ENCODE measurements around the gene ADAD2.

The ADAD2 gene

DNA sequence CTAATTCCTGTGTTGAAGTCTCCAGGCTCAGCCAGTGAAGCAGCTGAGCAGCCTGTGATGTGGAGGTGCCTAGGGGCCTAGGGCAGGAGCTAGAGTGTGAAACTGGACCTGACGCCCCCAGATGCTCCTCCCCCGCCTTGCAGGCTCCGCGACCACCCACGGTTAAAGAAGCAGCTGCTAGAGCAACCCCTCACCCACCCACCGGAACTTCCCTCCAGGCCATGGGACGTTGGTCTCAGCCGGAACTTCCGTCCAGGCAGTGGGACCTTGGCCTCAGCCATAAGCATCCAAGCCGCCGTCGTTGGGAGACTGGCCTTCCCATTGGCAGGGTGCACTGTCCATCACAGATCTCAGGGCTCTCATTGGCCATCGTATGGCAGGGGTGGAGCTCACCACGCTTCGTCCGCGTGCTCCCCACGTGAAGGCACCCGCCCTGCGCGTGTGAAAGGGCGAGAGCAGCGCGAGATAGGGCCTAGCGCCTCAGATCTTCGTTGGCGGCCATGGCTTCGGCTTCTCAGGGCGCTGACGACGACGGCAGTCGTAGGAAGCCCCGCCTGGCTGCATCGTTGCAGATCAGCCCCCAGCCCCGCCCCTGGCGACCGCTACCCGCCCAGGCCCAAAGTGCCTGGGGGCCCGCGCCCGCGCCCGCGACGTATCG, at the start of gene ADAD2:
TSS of gene ADAD2 (plus strand) at position 427 of the 658 bp plus-strand sequence. CDS start at position 501, 74 bp downstream.
- no peak for DNase-seq

DNA sequence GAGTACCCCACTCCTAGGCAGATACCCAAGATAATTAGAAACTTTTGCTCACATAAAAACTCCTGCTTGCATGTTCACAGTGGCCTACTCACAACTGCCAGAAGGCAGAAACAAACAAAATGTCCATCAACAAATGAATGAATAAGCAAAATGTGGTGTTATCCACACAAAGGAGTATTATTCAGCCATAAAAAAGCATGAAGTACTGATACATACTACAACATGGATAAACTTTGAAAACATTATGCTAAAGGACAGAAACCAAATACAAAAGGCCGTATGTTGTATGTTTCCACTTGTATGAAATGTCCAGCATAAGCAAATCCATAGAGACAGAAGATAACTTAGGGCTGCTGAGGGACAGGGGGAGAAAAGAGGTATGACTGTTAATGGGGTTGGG, 47.9 kb upstream of the ADAD2 start:
- DNase-seq = no peak

DNA sequence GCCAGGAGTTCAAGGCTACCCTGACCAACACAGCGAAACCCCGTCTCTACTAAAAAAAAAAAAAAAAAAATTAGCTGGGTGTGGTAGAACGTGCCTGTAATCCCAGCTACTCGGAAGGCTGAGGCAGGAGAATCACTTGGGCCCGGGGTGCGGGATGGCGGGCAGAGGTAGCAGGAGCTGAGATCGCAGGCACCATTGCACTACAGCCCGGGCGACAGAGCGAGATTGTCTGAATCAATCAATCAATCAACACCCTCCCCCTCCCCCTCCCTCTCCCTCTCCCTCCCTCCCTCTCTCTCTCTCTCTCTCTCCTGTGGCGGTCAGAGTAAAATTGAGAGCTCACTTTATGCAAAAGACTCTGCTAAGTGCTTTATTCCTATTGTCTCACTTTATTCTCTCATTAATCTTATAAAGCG, 47.2 kb upstream of the ADAD2 start:
- DNase-seq = no peak

DNA sequence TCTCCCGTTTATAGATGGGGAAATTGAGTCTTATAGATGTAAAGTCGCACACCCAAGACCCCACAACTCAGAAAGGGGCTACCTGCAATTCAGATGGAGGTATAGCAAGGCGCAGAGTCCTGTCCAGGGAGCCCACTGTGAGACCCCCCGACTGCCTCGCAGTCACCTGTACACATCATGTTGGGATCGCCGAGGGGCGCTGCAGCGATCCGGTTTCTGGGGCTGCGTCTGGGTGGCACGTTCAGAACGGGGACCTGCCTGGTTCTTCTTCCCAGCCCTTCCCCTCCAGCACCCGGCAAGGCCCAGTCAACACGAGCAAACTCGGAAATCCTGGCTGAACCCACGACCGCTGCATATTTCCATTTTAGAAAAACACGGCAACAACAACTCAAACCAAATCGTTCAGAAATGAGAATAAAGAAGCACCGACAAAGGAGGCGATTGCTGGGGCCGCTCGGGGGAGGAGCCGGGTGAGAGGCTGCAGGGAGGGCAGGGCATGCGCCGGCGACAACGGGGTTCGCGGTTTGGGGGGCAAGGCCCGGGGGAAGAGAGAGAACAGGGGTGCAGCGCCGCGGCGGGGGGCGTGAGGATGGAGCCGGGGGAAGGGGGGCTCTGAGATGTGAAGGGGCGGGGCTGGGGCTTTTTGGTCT, 46.6 kb upstream of the ADAD2 start:
- peak; percentile 48 for DNase-seq

DNA sequence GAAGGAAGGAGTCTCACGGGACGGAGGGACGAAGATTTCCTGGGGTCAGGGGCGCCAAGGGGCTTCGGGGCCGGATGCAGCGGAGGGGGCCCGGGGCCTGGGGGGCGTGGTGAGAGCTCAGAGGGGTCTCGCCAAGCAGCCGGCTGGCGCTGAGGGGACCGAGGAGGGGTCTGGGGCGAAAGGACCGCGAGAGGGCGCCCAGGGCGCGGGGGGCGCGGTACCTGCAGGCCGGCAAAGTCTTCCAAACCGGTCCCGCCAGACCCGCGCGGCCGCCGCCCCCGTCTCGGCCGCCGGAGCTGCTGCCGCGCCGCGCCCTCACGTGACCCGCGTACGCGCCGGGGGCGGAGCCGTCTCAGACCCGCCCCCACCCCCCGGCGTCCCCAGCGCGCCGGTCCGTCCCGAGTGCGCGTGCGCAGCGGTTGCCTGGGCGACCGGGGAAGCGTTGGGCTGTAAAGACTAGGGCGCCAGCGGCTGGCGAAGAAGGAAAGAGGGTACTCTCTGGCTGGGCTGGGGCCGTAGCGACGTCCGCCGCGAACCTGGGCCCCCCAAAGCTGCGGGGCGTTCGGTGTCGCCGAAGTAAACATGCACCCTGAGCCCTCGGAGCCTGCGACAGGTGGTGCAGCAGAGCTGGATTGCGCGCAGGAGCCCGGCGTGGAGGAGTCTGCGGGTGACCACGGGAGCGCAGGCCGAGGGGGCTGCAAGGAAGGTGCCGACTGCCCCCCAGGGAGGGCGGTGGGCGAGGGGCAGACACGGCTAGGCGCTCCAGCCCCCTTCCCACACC, 45.9 kb upstream of the ADAD2 start, which contains the start of the genes DNAAF1 and HSDL1:
TSS of gene DNAAF1 (plus strand) at position 450 of the 781 bp plus-strand sequence. CDS start at position 583, 133 bp downstream.
TSS of gene HSDL1 (minus strand) at position 319 of the 781 bp plus-strand sequence. CDS start 13,856 bp downstream, outside the sequence.
- DNase-seq = peak; percentile 95

DNA sequence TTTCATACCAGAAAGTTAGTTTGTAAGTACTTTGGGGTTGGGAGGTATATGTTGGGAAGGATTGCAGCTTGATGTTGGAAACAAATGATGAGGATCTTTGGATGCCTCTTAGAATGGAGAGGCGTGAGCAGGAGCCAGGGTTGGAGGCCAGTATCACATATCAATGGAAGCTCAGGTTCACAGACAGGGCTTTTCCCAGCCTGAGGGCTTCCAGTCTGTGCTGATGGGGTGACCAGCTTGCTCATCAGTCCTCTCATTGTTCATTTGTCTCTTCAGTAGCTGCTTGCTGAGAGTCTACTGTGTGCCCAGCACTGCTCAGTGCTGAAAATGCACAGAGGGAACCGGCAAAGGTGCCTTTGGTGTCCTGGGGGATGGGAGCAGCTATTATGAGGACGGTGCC, 40.0 kb upstream of the ADAD2 start:
- DNase-seq = no peak

DNA sequence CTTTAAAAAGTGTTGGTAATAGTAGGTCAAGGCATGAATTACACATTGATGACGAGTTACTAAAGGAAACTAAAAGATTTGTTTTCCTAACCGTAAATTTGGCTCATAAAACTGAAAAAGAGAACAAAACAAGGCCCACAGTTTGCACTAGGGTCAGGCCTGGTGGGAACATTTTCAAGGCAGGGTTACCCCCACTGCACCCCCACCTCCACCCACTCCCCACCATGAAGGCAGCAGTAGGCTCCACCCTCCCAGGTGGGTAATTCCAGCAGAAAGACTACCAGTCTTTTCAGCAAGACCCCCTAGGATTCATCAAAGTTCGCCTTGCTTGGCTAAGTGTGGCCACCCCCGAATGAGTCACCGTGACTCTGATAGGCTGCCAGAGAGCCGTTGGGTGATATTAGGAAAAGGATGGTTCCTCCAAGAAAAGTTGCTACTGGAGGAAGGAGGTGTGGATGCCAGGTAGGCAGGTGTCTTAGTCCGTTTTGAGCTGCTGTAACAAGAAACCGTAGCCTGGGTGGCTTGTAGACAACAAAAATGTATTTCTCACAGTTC, 37.2 kb upstream of the ADAD2 start:
- DNase-seq = no peak

DNA sequence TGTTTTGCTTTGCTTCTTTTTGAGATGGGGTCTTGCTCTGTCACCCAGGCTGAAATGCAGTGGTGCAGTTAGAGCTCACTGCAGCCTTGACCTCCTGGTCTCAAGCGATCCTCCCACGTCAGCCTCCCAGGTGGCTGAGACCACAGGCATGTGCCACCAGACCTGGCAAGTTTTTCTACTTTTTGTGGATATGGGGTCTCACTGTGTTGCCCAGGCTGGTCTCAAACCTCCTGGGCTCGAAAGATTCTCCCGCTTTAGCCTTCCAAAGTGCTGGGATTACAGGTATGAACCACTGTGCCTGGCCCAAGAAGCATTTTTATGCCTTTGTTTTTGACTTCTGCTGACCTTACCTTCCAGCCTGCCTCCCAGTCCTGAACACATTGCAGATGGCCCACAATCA, 35.7 kb upstream of the ADAD2 start:
- no peak for DNase-seq

DNA sequence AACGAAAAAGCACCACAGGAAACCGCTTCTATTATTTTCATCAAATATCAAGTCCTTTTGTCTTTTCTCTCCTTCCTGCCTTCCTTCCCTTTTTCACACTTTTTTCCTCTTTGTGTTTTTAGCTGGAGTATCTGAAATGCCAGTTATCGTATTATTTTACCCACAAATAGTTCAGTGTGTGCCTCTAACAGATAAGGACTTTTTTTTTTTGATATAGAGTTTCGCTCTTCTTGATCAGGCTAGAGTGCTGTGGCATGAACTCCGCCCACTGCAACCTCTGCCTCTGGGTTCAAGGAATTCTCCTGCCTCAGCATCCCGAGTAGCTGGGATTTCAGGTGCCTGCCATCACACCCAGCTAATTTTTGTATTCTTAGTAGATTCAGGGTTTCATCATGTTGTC, 35.2 kb upstream of the ADAD2 start:
- DNase-seq = no peak

DNA sequence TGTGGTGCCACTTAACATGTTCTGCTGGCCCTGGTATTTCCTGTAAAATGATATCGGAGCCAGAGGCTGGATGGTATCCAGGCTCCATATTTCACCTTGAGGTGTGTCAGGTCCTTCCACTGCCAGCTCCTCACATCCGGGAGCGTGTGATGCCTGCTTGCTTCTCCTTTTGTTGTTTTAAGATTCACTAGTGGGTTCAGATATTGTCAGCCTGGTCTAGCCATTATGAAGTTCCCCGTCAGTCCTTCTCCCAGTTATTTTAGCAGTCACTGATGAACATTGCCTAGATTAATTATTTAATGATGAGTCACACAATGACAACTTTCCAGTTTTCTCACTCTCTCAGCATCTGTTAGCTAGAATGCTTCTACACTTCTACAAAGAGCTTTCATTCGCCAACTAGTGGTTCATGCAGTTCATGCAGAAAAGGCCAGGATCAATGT, 34.6 kb upstream of the ADAD2 start:
- no peak for DNase-seq

DNA sequence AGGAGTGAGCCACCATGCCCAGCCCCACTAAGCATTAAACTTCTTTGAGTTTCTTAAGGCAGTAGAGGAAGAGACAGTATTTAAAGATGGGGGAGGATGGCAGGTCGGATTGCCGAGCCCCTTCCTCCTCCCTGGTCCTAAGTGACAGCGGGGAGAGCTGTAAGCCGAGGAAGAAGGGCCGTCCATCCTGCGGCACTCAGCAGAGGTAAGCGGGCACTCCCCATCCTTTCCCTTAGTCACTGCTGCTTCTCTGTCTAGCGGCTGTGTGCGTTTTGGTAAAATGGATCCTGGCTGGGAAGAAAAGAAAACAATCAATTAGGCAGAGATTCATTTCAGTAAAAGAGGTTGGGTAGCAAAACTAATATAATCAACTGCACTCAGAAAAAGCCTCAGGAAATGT, 31.9 kb upstream of the ADAD2 start:
- DNase-seq = no peak

DNA sequence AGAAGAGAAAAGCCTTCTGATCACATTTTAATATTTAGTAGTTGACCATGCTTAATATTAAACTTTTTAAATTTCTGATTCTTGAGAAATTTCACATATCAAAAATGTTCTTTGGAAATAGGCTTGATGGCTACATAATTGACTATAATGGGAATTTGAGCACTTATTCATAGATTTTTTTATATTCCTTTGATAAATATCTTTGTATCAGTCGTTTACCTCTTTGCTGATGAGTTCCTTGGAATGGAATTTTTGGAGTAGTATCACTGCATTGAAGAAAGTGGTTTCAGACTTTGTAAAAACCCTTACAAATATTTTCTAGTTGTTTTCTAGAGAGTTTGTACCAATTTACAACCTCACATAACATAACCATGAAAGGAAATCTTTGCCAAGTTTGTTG, 31.2 kb upstream of the ADAD2 start:
- no peak for DNase-seq

DNA sequence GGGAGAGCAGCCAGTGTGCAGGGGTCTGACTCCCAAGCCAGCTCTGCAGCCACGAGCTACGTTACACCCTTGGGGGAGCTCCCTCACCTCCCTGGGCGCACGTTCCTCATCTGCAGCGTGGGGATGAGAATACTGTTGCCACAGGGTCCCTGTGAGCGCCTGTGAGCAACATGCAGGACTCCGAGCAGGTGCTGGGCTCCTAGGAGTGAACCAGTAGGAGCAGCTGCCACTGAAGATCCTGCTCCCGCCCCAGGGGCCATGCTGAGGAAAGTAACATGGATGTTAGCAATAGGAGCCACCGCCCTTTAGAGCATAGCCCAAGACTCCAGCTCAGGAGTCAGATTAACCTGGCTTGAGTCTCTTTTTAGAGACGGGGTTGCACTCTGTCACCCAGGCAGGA, 29.9 kb upstream of the ADAD2 start:
- DNase-seq = no peak

DNA sequence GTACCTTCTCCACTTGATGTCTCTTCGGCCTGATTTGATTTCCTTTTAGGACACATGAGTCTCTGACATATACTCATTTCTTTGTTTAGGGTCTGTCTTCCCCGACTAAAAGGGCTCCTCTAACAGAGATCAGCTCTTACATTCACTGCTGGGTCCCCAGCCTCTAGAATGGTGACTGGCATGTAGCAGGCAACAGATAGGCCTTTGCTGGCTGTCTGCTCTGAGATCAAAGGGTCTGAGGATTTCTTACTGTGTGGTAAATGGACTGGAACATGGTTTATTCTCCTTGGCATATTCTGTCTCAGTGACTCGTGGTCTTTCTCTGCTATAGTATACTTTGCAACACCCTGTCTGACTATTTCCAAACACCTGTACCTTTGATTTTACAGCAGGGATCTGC, 29.2 kb upstream of the ADAD2 start:
- DNase-seq = no peak

DNA sequence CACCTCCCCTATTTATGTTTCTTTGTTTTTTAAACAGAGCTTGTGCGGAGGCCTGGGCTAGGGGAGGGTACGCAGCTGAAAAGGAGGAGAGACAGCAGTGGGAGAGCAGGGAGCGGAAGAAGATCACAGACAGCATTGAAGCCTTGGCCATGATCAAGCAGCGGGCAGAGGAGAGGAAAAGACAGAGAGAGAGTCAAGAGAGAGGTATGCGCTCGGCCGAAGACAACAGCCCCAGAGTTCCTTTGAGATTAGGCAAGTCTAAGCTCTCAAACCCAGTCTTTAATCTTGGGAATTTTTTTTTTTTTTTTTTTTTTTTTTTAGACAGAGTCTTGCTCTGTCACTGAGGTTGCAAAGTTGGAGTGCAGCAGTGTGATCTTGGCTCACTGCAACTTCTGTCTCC, 25.2 kb upstream of the ADAD2 start:
- no peak for DNase-seq

DNA sequence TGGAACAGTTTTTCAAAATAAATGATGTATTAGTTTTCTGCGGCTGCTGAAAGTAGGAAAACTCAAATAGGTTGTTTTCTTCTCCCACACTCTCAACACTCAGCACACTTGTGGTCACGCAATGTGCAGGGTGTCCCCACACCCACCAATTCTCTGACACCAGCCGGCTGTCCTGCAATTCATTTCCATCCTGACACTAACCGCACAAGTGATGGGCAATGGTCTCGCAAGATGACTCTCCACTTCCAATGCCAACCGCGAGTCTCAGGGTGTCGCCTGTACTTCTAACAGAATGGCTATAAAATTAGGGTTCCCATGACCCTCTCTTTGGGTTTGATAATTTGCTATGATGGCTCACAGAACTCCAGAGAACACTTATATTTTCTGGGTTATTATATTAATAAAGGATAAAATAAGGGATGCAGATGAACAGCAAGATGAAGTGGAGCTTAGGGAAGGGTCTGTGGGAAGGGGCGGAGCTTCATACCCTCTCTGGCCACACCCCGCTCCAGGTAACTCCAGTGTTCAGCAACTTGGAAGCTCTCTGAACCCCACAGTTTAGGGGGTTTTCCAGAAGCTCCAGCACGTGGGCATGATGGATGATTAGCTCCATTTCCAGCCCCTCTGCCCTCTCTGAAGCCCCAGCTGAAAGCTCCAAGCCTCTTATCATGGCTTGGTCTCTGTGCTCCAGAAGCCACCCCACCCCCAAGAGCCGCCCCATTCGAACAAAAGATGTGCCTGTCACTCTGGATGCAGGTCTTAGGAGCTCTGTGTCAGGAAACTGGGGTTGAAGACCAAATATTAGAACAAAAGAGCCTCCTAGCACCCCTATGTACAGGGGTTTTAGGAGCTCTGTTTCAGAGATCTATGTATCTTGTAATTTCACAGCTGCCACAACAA, 23.9 kb upstream of the ADAD2 start:
- DNase-seq = peak; percentile 87

DNA sequence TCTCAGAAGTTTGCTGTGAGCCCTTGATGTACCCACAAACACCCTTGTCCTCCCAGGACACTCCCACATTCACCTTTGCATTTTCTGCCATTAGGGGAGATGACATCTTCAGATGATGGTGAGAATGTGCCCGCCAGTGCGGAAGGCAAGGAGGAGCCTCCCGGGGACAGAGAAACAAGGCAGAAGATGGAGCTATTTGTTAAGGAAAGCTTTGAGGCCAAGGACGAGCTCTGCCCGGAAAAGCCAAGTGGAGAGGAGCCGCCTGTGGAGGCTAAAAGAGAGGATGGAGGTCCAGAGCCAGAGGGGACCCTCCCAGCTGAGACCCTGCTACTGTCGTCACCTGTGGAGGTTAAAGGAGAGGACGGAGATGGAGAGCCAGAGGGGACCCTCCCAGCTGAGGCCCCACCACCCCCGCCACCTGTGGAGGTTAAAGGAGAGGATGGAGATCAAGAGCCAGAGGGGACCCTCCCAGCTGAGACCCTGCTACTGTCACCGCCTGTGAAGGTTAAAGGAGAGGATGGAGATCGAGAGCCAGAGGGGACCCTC, 21.1 kb upstream of the ADAD2 start:
- no peak for DNase-seq

DNA sequence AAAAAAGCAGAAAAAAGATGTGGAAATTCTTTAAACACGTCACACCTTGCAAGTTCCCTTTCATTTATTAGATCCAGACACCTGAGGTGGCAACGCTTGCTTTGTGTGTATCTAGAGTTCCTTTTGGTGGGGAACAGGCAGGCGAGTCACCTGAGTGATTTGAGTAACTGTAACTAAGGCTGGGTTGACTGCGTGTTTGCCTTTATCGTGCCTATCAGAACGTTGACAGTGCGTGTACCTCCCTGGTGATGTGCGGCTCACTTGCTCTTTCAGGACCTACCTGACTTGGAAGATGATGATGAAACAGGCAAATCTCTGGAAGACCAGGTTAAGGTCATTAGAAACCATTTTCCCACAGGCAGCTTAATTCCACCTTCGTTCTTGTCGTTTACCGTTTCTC, 16.6 kb upstream of the ADAD2 start:
- DNase-seq = no peak

DNA sequence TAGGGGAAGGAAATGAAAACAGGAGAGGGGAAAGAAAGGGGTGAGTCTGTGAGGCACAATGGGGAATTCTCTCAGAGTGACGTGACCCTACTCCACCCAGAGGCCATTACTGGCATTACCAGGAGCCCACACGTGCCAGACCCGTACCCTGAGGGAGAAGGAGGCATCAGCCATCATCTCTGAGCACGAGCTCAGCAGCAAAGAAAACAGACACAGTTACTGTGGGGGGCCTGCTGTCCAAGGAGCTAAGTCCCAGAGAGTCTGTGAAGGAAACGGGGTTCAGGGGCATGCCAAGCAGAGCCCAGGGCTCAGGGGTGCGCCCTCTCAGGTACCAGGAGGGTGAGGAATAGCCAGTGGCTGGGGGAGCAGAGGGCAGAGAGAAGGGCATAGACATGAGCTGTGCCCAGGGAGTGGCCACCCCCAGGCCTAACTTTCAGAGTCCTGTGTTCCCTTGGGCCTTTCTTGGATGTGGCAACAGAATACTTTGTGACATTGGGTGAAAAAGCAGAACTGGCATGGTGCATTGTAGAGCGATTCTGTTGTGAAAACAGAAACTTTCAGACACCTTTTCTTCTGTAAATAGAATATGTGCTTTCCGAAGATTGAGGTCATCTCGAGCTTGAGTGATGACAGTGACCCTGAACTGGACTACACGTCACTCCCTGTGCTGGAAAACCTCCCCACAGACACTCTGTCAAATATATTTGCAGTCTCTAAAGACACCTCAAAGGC, 15.4 kb upstream of the ADAD2 start:
- DNase-seq = peak; percentile 59

DNA sequence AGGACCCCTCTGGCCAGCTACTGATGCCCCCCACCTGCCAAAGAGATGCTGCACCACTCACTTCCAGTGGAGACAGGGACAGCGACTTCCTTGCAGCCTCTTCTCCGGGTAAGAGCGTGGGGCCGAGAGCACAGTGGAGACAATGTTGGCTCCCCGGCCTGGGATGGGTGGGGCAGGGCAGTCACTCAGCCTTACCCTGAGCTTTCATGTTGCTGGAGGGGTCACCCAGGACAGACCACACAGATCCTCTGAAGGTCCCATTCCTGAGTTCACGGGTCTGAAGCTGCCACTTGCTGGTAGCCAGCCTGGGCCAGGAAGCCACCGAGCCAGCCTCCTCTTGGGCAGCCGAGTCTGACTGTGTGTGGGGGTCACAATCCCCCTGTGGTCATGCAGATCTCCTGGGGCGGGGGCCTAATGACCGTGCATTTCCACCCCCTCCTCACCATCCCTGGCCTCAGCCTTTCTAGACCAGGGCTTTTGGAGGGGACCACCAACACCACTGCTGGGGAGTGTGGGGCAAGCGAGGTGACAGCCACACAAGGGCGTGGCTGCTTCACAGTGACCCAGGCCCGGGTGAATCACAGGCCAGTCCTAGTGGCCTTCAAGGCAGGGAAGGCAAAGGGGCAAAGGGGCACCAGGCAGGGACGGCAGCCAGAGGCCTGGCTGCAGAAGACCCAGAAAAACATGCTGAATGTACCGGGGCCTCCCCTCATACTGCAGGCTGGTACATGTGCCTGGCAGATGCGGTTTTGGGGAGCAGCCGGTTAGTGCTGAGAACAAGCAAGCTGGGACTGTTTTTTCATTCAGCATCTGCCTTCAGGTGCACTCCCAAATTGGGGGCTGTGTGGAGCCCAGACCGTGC, 14.5 kb upstream of the ADAD2 start:
- no peak for DNase-seq

Measured in activated CD4-positive, alpha-beta T cell treated with anti-CD3 and anti-CD28 coated beads, Interleukin-10, Interleukin-2, amounts not matched to agents 100 ng/mL and 50 ng/mL, durations not matched to agents 16 hours and 8 hours (primary cell).